GM19043 (cell line): Measurements from ENCODE around the gene MYBPH.

Source experiments
- ATAC-seq: cut with Tn5 transposase; IDR thresholded peaks from one replicate; pipeline ENCODE4 v1.9.1; 2021; ENCODE audit warnings: low read depth; ENCODE audit not compliant: unreplicated experiment

Gene MYBPH

GRCh38 chr1:203131548-203132200 is 44.0 kb downstream of the MYBPH start:
- ATAC-seq = no peak

GRCh38 chr1:203130358-203130985 is 45.2 kb downstream of the MYBPH start:
- ATAC-seq = no peak

- no peak for ATAC-seq
Measured at GRCh38 chr1:203129501-203130231, 46.0 kb downstream of the MYBPH start.

GRCh38 chr1:203128716-203129500 is 46.7 kb downstream of the MYBPH start:
- ATAC-seq = no peak

GRCh38 chr1:203128431-203128715 is 47.3 kb downstream of the MYBPH start:
- no peak for ATAC-seq

GRCh38 chr1:203127666-203128430 is 47.8 kb downstream of the MYBPH start, which contains the start of gene ADORA1:
Gene ADORA1, plus strand, starts transcription at chr1:203127726. Its CDS starts 1,116 bp downstream, at chr1:203128842.
- no peak for ATAC-seq

- ATAC-seq = no peak
Measured at GRCh38 chr1:203126866-203127665, 48.6 kb downstream of the MYBPH start.

GRCh38 chr1:203126151-203126865 is 49.3 kb downstream of the MYBPH start:
- no peak for ATAC-seq

- ATAC-seq = no peak
Measured at GRCh38 chr1:203124546-203125317, 50.9 kb downstream of the MYBPH start.

- ATAC-seq = no peak
Measured at GRCh38 chr1:203124011-203124410, 51.6 kb downstream of the MYBPH start.

- ATAC-seq = no peak
Measured at GRCh38 chr1:203122159-203122558, 53.5 kb downstream of the MYBPH start.

- ATAC-seq = no peak
Measured at GRCh38 chr1:203121186-203122015, 54.2 kb downstream of the MYBPH start.

GRCh38 chr1:203120325-203121153 is 55.1 kb downstream of the MYBPH start:
- no peak for ATAC-seq
